HCT116 (cell line): ENCODE data around the gene JAG1. TPM values are rescaled to one million over a fixed set of nuclear protein-coding genes. Genes with fewer than 3 reads are reported as not detected.

Experiments used
- ATAC-seq: fragments of 200-7000 bp; cut with Tn5 transposase; 2 replicates; pipeline ENCODE4 v1.9.1; 2020; ENCODE audit warnings: mild to moderate bottlenecking, moderate library complexity
- BruUV-seq: library from RNA; stranded (reverse); fragments of 400-500 nt; replicated peaks from 2 replicates; lab custom pipeline; 2021; lab: Mats Ljungman, UMichigan
- CTCF ChIA-PET: fragments of 300-600 bp; sonication (Branson Sonifier 250); formaldehyde crosslinking; loops from one replicate; lab custom pipeline; 2021; ENCODE audit warnings: antibody characterized with exemption; lab: Charles Lee
- POLR2A ChIA-PET: fragments of 300-600, 350-600 bp; sonication (Branson Sonifier 250); formaldehyde crosslinking; loops from one replicate; lab custom pipeline; 2021; ENCODE audit warnings: antibody characterized with exemption; lab: Charles Lee
- RAD21 ChIA-PET, 2 experiments: fragments of 300-600 bp; sonication (Branson Sonifier 250); formaldehyde crosslinking; loops; one replicate each; lab custom pipeline; 2023; ENCODE audit warnings: low total read pairs in 2 of 2; ENCODE audit not compliant: uncharacterized antibody in 2 of 2, unreplicated experiment in 2 of 2, low non-redundant PET in 1 of 2; lab: Charles Lee
- DNase-seq: peaks from one replicate; pipeline ENCODE4 v3.0.0-alpha.2; 2010; ENCODE audit warnings: low read depth, low spot score
- H2AFZ ChIP-seq: fragments of 200-600 bp; shearing (Covaris generic), sonication (generic); 2 replicates; pipeline ENCODE4 v1.6.1; 2017; ENCODE audit warnings: low read depth, mixed run types, mixed read lengths, antibody characterized with exemption, low read length; ENCODE audit not compliant: poor library complexity, severe bottlenecking
- H3K27ac ChIP-seq: 2 replicates; pipeline ENCODE4 v1.5.1; 2012; ENCODE audit warnings: low read depth, low read length
- H3K27me3 ChIP-seq: fragments of 200-600 bp; sonication (generic); 2 replicates; pipeline ENCODE4 v1.6.1; 2016; ENCODE audit warnings: mixed run types, low read length, mixed read lengths; ENCODE audit not compliant: insufficient read depth
- H3K36me3 ChIP-seq, 2 experiments: fragments of 200-500 bp in 1 of 2; fragments of 200-600 bp in 1 of 2; sonication (Bioruptor generic) in 1 of 2; sonication (generic) in 1 of 2; 2 replicates each; pipeline versions ENCODE4 v1.5.1 to v1.6.1; 2014 to 2016; ENCODE audit warnings: low read length in 2 of 2, inconsistent platforms in 1 of 2, mixed read lengths in 1 of 2, mixed run types in 1 of 2; ENCODE audit not compliant: insufficient read depth in 2 of 2, control insufficient read depth in 1 of 2
- H3K4me1 ChIP-seq, 2 experiments: fragments of 200-600 bp in 1 of 2; sonication (generic) in 1 of 2; 2 replicates each; pipeline versions ENCODE4 v1.5.1 to v1.6.1; 2012 to 2017; ENCODE audit warnings: low read length in 2 of 2, inconsistent platforms in 1 of 2, mild to moderate bottlenecking in 1 of 2, mixed read lengths in 1 of 2, mixed run types in 1 of 2, moderate library complexity in 1 of 2; ENCODE audit not compliant: insufficient read depth in 2 of 2, control insufficient read depth in 1 of 2
- H3K4me2 ChIP-seq: fragments of 200-600 bp; sonication (generic); 2 replicates; pipeline ENCODE4 v1.6.1; 2017; ENCODE audit warnings: mixed run types, low read length, mixed read lengths
- H3K4me3 ChIP-seq, 2 experiments: fragments of 200-600 bp in 1 of 2; sonication (generic) in 1 of 2; replicated peaks in 1 of 2; 2 replicates each; pipeline ENCODE4 v1.5.1; 2011 to 2016; ENCODE audit warnings: low read length in 2 of 2, control low read depth in 1 of 2, low read depth in 1 of 2, mild to moderate bottlenecking in 1 of 2, mixed read lengths in 1 of 2, mixed run types in 1 of 2
- H3K79me2 ChIP-seq: fragments of 200-600 bp; sonication (generic); 2 replicates; pipeline ENCODE4 v1.6.1; 2017; ENCODE audit warnings: mild to moderate bottlenecking, mixed run types, low read length, moderate library complexity, mixed read lengths; ENCODE audit not compliant: insufficient read depth
- H3K9ac ChIP-seq: fragments of 200-600 bp; sonication (generic); 2 replicates; pipeline ENCODE4 v1.6.1; 2016; ENCODE audit warnings: low read length, mixed read lengths
- H3K9me2 ChIP-seq: fragments of 200-600 bp; sonication (generic), shearing (Covaris generic); 2 replicates; pipeline ENCODE4 v1.6.1; 2017; ENCODE audit warnings: mixed run types, mild to moderate bottlenecking, moderate library complexity; ENCODE audit not compliant: insufficient read depth
- H3K9me3 ChIP-seq, 2 experiments: fragments of 200-500 bp in 1 of 2; fragments of 200-600 bp in 1 of 2; sonication (Bioruptor generic) in 1 of 2; sonication (generic) in 1 of 2; 2 replicates each; pipeline ENCODE4 v1.6.1; 2014 to 2017; ENCODE audit warnings: low read length in 2 of 2, mixed read lengths in 2 of 2, inconsistent platforms in 1 of 2, low read depth in 1 of 2, mild to moderate bottlenecking in 1 of 2, mixed run types in 1 of 2, moderate library complexity in 1 of 2; ENCODE audit not compliant: control insufficient read depth in 1 of 2, insufficient read depth in 1 of 2
- H4K20me1 ChIP-seq: fragments of 200-600 bp; sonication (generic), shearing (Covaris generic); 2 replicates; pipeline ENCODE4 v1.6.1; 2017; ENCODE audit warnings: mixed run types, mild to moderate bottlenecking, moderate library complexity; ENCODE audit not compliant: insufficient read depth
- ATF3 ChIP-seq: IDR thresholded peaks from 2 replicates; pipeline ENCODE4 v1.6.1; 2012
- CEBPB ChIP-seq: IDR thresholded peaks from 2 replicates; pipeline ENCODE4 v1.6.1; 2012; ENCODE audit warnings: low read depth
- ELF1 ChIP-seq: IDR thresholded peaks from 2 replicates; pipeline ENCODE4 v1.6.1; 2012; ENCODE audit warnings: low read depth, borderline replicate concordance
- EZH2phosphoT487 ChIP-seq: fragments of 200-600 bp; IDR thresholded peaks from 2 replicates; pipeline ENCODE4 v1.6.1; 2018; ENCODE audit warnings: antibody characterized with exemption, borderline replicate concordance
- FOSL1 ChIP-seq: IDR thresholded peaks from 2 replicates; pipeline ENCODE4 v1.6.1; 2012; ENCODE audit warnings: low read depth
- JUND ChIP-seq: IDR thresholded peaks from 2 replicates; pipeline ENCODE4 v1.6.1; 2012
- POLR2AphosphoS5 ChIP-seq: IDR thresholded peaks from 2 replicates; pipeline ENCODE4 v1.6.1; 2011; ENCODE audit warnings: mild to moderate bottlenecking, low read depth, low read length, moderate library complexity
- RAD21 ChIP-seq: IDR thresholded peaks from 2 replicates; pipeline ENCODE4 v1.6.1; 2012; ENCODE audit warnings: low read depth, mild to moderate bottlenecking
- REST ChIP-seq: IDR thresholded peaks from 2 replicates; pipeline ENCODE4 v1.6.1; 2012; ENCODE audit warnings: low read depth
- TCF7L2 ChIP-seq: IDR thresholded peaks from 2 replicates; pipeline ENCODE4 v1.7.0; 2011; ENCODE audit warnings: borderline replicate concordance, inconsistent platforms; ENCODE audit not compliant: insufficient read depth, insufficient read length; ENCODE audit errors: extremely low read depth
- YY1 ChIP-seq: IDR thresholded peaks from 2 replicates; pipeline ENCODE4 v1.6.1; 2011; ENCODE audit warnings: low read length, low read depth, moderate library complexity, mild to moderate bottlenecking; ENCODE audit not compliant: insufficient replicate concordance; ENCODE audit errors: extremely low read depth
- ZFX ChIP-seq: fragments of 450-650 bp; IDR thresholded peaks from 2 replicates; pipeline ENCODE4 v1.6.1; 2017
- ZNF274 ChIP-seq: fragments of 200-500 bp; sonication (Bioruptor generic); IDR thresholded peaks from 2 replicates; pipeline ENCODE4 v1.6.1; 2014; ENCODE audit warnings: mild to moderate bottlenecking, low read depth, low read length, inconsistent platforms
- intact Hi-C: fragments of 100-400 bp; cut with micrococcal nuclease; formaldehyde crosslinking; loops from 2 replicates; pipeline ENCODE4 v1.10.0; 2022
- total RNA-seq: library from RNA; stranded (reverse); gene quantifications from one replicate; pipeline ENCODE4 v1.2.1, GENCODE V29; 2021; ENCODE audit not compliant: unreplicated experiment

Gene JAG1
- total RNA-seq, 1 experiment from 2014 or later: 31.9 TPM

GRCh38 chr20:10675450-10675848 lies 1.6 kb upstream of the JAG1 start:
- CTCF ChIA-PET: interaction anchor here (1.1 to 1.3 kb wide), 2 partner anchors 14 to 868 kb away, joined by 3 to 4 read pairs; no protein-coding TSS in a partner anchor
- TF ChIP-seq FOSL1: no peak
- TF ChIP-seq POLR2AphosphoS5: no peak
- no peak for TF ChIP-seq TCF7L2
- TF ChIP-seq EZH2phosphoT487: no peak
- no peak for TF ChIP-seq RAD21
- no peak for TF ChIP-seq REST
- TF ChIP-seq ELF1: no peak
- no peak for TF ChIP-seq ATF3
- TF ChIP-seq ZNF274: no peak
- no peak for TF ChIP-seq CEBPB
- no peak for TF ChIP-seq ZFX
- no peak for TF ChIP-seq JUND
- TF ChIP-seq YY1: no peak
- TF ChIP-seq, all 23 proteins: peak for 0
- intact Hi-C loops: loop anchor here (2.0 to 10.0 kb wide), 4 partner anchors 241 to 599 kb away; partner anchors contain the start of genes MKKS and SLX4IP
- no peaks in the 10 kb centered on the region for H3K27me3 ChIP-seq
- H3K27ac ChIP-seq: peak overlapping the region; percentile 99; the same call in 1 of the 2 replicates
- peak overlapping the region; percentile 87 for H3K4me2 ChIP-seq
- H3K79me2 ChIP-seq: peaks cover 24% of the 10 kb centered on the region; the same call in 1 of the 2 replicates
- DNase-seq (no peak), ATAC-seq (no peak)
- no peaks in the 10 kb centered on the region for H3K9me3 ChIP-seq
- ChIA-PET POLR2A (no interaction called here), RAD21 (no interaction called here)
- H3K4me3 ChIP-seq: peak overlapping the region in 1 of 2 experiments; percentile 90; a peak in 3 of 4 replicates
- no peaks in the 10 kb centered on the region for H3K9me2 ChIP-seq
- no peak overlapping the region for H2AFZ ChIP-seq
- H3K4me1 ChIP-seq: peaks cover 13 to 26% of the 10 kb centered on the region in 2 experiments
- no peaks in the 10 kb centered on the region for H4K20me1 ChIP-seq
- TSS peak; percentile 77 for BruUV-seq
- H3K36me3 ChIP-seq: peaks cover 0 to under 1% of the 10 kb centered on the region in 2 experiments; a peak in 1 of 4 replicates
- H3K9ac ChIP-seq: peak overlapping the region; percentile 83
